HCT116 (cell line): ENCODE results near the gene MTMR12. TPM values are rescaled to one million over a fixed set of nuclear protein-coding genes. Genes with fewer than 3 reads are reported as not detected.

Source experiments
- ATAC-seq: fragments of 200-7000 bp; cut with Tn5 transposase; 2 replicates; pipeline ENCODE4 v1.9.1; 2020; ENCODE audit warnings: mild to moderate bottlenecking, moderate library complexity
- BruUV-seq: library from RNA; stranded (reverse); fragments of 400-500 nt; replicated peaks from 2 replicates; lab custom pipeline; 2021; lab: Mats Ljungman, UMichigan
- CTCF ChIA-PET: fragments of 300-600 bp; sonication (Branson Sonifier 250); formaldehyde crosslinking; loops from one replicate; lab custom pipeline; 2021; ENCODE audit warnings: antibody characterized with exemption; lab: Charles Lee
- POLR2A ChIA-PET: fragments of 300-600, 350-600 bp; sonication (Branson Sonifier 250); formaldehyde crosslinking; loops from one replicate; lab custom pipeline; 2021; ENCODE audit warnings: antibody characterized with exemption; lab: Charles Lee
- RAD21 ChIA-PET, 2 experiments: fragments of 300-600 bp; sonication (Branson Sonifier 250); formaldehyde crosslinking; loops; one replicate each; lab custom pipeline; 2023; ENCODE audit warnings: low total read pairs in 2 of 2; ENCODE audit not compliant: uncharacterized antibody in 2 of 2, unreplicated experiment in 2 of 2, low non-redundant PET in 1 of 2; lab: Charles Lee
- DNase-seq: peaks from one replicate; pipeline ENCODE4 v3.0.0-alpha.2; 2010; ENCODE audit warnings: low read depth, low spot score
- H2AFZ ChIP-seq: fragments of 200-600 bp; shearing (Covaris generic), sonication (generic); 2 replicates; pipeline ENCODE4 v1.6.1; 2017; ENCODE audit warnings: low read depth, mixed run types, mixed read lengths, antibody characterized with exemption, low read length; ENCODE audit not compliant: poor library complexity, severe bottlenecking
- H3K27ac ChIP-seq: 2 replicates; pipeline ENCODE4 v1.5.1; 2012; ENCODE audit warnings: low read depth, low read length
- H3K27me3 ChIP-seq: fragments of 200-600 bp; sonication (generic); 2 replicates; pipeline ENCODE4 v1.6.1; 2016; ENCODE audit warnings: mixed run types, low read length, mixed read lengths; ENCODE audit not compliant: insufficient read depth
- H3K36me3 ChIP-seq, 2 experiments: fragments of 200-500 bp in 1 of 2; fragments of 200-600 bp in 1 of 2; sonication (Bioruptor generic) in 1 of 2; sonication (generic) in 1 of 2; 2 replicates each; pipeline versions ENCODE4 v1.5.1 to v1.6.1; 2014 to 2016; ENCODE audit warnings: low read length in 2 of 2, inconsistent platforms in 1 of 2, mixed read lengths in 1 of 2, mixed run types in 1 of 2; ENCODE audit not compliant: insufficient read depth in 2 of 2, control insufficient read depth in 1 of 2
- H3K4me1 ChIP-seq, 2 experiments: fragments of 200-600 bp in 1 of 2; sonication (generic) in 1 of 2; 2 replicates each; pipeline versions ENCODE4 v1.5.1 to v1.6.1; 2012 to 2017; ENCODE audit warnings: low read length in 2 of 2, inconsistent platforms in 1 of 2, mild to moderate bottlenecking in 1 of 2, mixed read lengths in 1 of 2, mixed run types in 1 of 2, moderate library complexity in 1 of 2; ENCODE audit not compliant: insufficient read depth in 2 of 2, control insufficient read depth in 1 of 2
- H3K4me2 ChIP-seq: fragments of 200-600 bp; sonication (generic); 2 replicates; pipeline ENCODE4 v1.6.1; 2017; ENCODE audit warnings: mixed run types, low read length, mixed read lengths
- H3K4me3 ChIP-seq, 2 experiments: fragments of 200-600 bp in 1 of 2; sonication (generic) in 1 of 2; replicated peaks in 1 of 2; 2 replicates each; pipeline ENCODE4 v1.5.1; 2011 to 2016; ENCODE audit warnings: low read length in 2 of 2, control low read depth in 1 of 2, low read depth in 1 of 2, mild to moderate bottlenecking in 1 of 2, mixed read lengths in 1 of 2, mixed run types in 1 of 2
- H3K79me2 ChIP-seq: fragments of 200-600 bp; sonication (generic); 2 replicates; pipeline ENCODE4 v1.6.1; 2017; ENCODE audit warnings: mild to moderate bottlenecking, mixed run types, low read length, moderate library complexity, mixed read lengths; ENCODE audit not compliant: insufficient read depth
- H3K9ac ChIP-seq: fragments of 200-600 bp; sonication (generic); 2 replicates; pipeline ENCODE4 v1.6.1; 2016; ENCODE audit warnings: low read length, mixed read lengths
- H3K9me2 ChIP-seq: fragments of 200-600 bp; sonication (generic), shearing (Covaris generic); 2 replicates; pipeline ENCODE4 v1.6.1; 2017; ENCODE audit warnings: mixed run types, mild to moderate bottlenecking, moderate library complexity; ENCODE audit not compliant: insufficient read depth
- H3K9me3 ChIP-seq, 2 experiments: fragments of 200-500 bp in 1 of 2; fragments of 200-600 bp in 1 of 2; sonication (Bioruptor generic) in 1 of 2; sonication (generic) in 1 of 2; 2 replicates each; pipeline ENCODE4 v1.6.1; 2014 to 2017; ENCODE audit warnings: low read length in 2 of 2, mixed read lengths in 2 of 2, inconsistent platforms in 1 of 2, low read depth in 1 of 2, mild to moderate bottlenecking in 1 of 2, mixed run types in 1 of 2, moderate library complexity in 1 of 2; ENCODE audit not compliant: control insufficient read depth in 1 of 2, insufficient read depth in 1 of 2
- H4K20me1 ChIP-seq: fragments of 200-600 bp; sonication (generic), shearing (Covaris generic); 2 replicates; pipeline ENCODE4 v1.6.1; 2017; ENCODE audit warnings: mixed run types, mild to moderate bottlenecking, moderate library complexity; ENCODE audit not compliant: insufficient read depth
- CEBPB ChIP-seq: IDR thresholded peaks from 2 replicates; pipeline ENCODE4 v1.6.1; 2012; ENCODE audit warnings: low read depth
- FOSL1 ChIP-seq: IDR thresholded peaks from 2 replicates; pipeline ENCODE4 v1.6.1; 2012; ENCODE audit warnings: low read depth
- JUND ChIP-seq: IDR thresholded peaks from 2 replicates; pipeline ENCODE4 v1.6.1; 2012
- POLR2A ChIP-seq: IDR thresholded peaks from 2 replicates; pipeline ENCODE4 v1.7.0; 2011; ENCODE audit warnings: borderline replicate concordance; ENCODE audit not compliant: insufficient read depth, insufficient read length; ENCODE audit errors: extremely low read depth
- RAD21 ChIP-seq: IDR thresholded peaks from 2 replicates; pipeline ENCODE4 v1.6.1; 2012; ENCODE audit warnings: low read depth, mild to moderate bottlenecking
- SIN3A ChIP-seq: IDR thresholded peaks from 2 replicates; pipeline ENCODE4 v1.6.1; 2012; ENCODE audit warnings: low read depth
- SRF ChIP-seq: IDR thresholded peaks from 2 replicates; pipeline ENCODE4 v1.6.1; 2012; ENCODE audit warnings: low read depth
- TCF7L2 ChIP-seq: IDR thresholded peaks from 2 replicates; pipeline ENCODE4 v1.7.0; 2011; ENCODE audit warnings: borderline replicate concordance, inconsistent platforms; ENCODE audit not compliant: insufficient read depth, insufficient read length; ENCODE audit errors: extremely low read depth
- YY1 ChIP-seq: IDR thresholded peaks from 2 replicates; pipeline ENCODE4 v1.6.1; 2011; ENCODE audit warnings: low read length, low read depth, moderate library complexity, mild to moderate bottlenecking; ENCODE audit not compliant: insufficient replicate concordance; ENCODE audit errors: extremely low read depth
- ZNF274 ChIP-seq: fragments of 200-500 bp; sonication (Bioruptor generic); IDR thresholded peaks from 2 replicates; pipeline ENCODE4 v1.6.1; 2014; ENCODE audit warnings: mild to moderate bottlenecking, low read depth, low read length, inconsistent platforms
- intact Hi-C: fragments of 100-400 bp; cut with micrococcal nuclease; formaldehyde crosslinking; loops from 2 replicates; pipeline ENCODE4 v1.10.0; 2022
- total RNA-seq: library from RNA; stranded (reverse); gene quantifications from one replicate; pipeline ENCODE4 v1.2.1, GENCODE V29; 2021; ENCODE audit not compliant: unreplicated experiment
- TF ChIP-seq, protein P1 (sequence below): IDR thresholded peaks from 2 replicates; pipeline ENCODE4 v1.6.1; 2011; ENCODE audit warnings: mild to moderate bottlenecking, low read length, moderate library complexity; ENCODE audit not compliant: insufficient replicate concordance; ENCODE audit errors: extremely low read depth
- TF ChIP-seq, protein P2 (sequence below): IDR thresholded peaks from 2 replicates; pipeline ENCODE4 v1.6.1; 2012; ENCODE audit warnings: low read depth
- TF ChIP-seq, protein P3 (sequence below): IDR thresholded peaks from 2 replicates; pipeline ENCODE4 v1.6.1; 2012
- TF ChIP-seq, protein P4 (sequence below), 3 experiments: fragments of 200-600 bp in 1 of 3; sonication (generic) in 1 of 3; IDR thresholded peaks in 2 of 3; conservative IDR thresholded peaks in 1 of 3; 2 replicates each; pipeline ENCODE4 v1.5.1; 2012 to 2017; ENCODE audit warnings: low read depth in 2 of 3, low read length in 2 of 3, antibody characterized with exemption in 1 of 3, borderline replicate concordance in 1 of 3, control low read depth in 1 of 3, mild to moderate bottlenecking in 1 of 3, mixed read lengths in 1 of 3, mixed run types in 1 of 3, moderate library complexity in 1 of 3; ENCODE audit not compliant: insufficient read depth in 1 of 3

MTMR12 gene
- total RNA-seq, 1 experiment from 2014 or later: 27.3 TPM

DNA sequence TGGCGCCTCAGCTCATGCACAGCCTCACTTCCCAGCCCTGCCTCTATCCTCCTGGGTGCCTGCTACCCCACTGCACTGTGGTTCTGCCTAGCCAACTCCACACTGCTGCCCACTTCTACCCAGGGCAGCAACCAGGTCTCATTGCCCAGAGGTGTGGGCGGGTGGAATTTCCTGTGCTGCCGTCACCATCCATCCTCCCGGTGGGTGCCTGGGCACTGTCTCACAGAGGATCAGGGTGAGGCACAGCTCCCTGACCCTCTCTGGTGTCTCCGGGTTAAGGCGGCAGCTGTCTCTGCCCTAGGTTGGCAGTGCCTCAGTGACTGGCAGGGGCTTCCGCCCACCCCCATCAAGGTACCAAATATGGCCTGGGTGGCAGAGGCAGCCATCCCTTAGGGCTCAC lies 4.3 kb upstream of the MTMR12 start:
- no peaks in the 10 kb centered on the region for H3K36me3 ChIP-seq
- POLR2A ChIA-PET: no interaction called here
- peaks cover 0 to 6% of the 10 kb centered on the region in 2 experiments; a peak in 1 of 4 replicates for H3K4me1 ChIP-seq
- no peak overlapping the region for H3K27ac ChIP-seq
- no peak overlapping the region for H3K4me2 ChIP-seq
- no peak for ATAC-seq
- no peaks in the 10 kb centered on the region for H4K20me1 ChIP-seq
- BruUV-seq: no TSS peak
- intact Hi-C loops: no loop called here
- no peak overlapping the region for H3K4me3 ChIP-seq
- H2AFZ ChIP-seq: no peak overlapping the region
- RAD21 ChIA-PET: no interaction called here
- CTCF ChIA-PET: interaction anchor here (1.0 to 1.1 kb wide), 2 partner anchors 11 to 12 kb away, joined by 3 to 4 read pairs; no protein-coding TSS in a partner anchor
- peaks cover 2% of the 10 kb centered on the region for H3K79me2 ChIP-seq
- H3K27me3 ChIP-seq: no peaks in the 10 kb centered on the region
- TF ChIP-seq RAD21 (no peak), POLR2A (no peak), YY1 (no peak), ZNF274 (no peak), TCF7L2 (no peak), CEBPB (no peak), SRF (no peak), SIN3A (no peak), JUND (no peak), FOSL1 (no peak)
- TF ChIP-seq, protein P1, sequence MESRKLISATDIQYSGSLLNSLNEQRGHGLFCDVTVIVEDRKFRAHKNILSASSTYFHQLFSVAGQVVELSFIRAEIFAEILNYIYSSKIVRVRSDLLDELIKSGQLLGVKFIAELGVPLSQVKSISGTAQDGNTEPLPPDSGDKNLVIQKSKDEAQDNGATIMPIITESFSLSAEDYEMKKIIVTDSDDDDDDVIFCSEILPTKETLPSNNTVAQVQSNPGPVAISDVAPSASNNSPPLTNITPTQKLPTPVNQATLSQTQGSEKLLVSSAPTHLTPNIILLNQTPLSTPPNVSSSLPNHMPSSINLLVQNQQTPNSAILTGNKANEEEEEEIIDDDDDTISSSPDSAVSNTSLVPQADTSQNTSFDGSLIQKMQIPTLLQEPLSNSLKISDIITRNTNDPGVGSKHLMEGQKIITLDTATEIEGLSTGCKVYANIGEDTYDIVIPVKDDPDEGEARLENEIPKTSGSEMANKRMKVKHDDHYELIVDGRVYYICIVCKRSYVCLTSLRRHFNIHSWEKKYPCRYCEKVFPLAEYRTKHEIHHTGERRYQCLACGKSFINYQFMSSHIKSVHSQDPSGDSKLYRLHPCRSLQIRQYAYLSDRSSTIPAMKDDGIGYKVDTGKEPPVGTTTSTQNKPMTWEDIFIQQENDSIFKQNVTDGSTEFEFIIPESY: no peak
- TF ChIP-seq, protein P2, sequence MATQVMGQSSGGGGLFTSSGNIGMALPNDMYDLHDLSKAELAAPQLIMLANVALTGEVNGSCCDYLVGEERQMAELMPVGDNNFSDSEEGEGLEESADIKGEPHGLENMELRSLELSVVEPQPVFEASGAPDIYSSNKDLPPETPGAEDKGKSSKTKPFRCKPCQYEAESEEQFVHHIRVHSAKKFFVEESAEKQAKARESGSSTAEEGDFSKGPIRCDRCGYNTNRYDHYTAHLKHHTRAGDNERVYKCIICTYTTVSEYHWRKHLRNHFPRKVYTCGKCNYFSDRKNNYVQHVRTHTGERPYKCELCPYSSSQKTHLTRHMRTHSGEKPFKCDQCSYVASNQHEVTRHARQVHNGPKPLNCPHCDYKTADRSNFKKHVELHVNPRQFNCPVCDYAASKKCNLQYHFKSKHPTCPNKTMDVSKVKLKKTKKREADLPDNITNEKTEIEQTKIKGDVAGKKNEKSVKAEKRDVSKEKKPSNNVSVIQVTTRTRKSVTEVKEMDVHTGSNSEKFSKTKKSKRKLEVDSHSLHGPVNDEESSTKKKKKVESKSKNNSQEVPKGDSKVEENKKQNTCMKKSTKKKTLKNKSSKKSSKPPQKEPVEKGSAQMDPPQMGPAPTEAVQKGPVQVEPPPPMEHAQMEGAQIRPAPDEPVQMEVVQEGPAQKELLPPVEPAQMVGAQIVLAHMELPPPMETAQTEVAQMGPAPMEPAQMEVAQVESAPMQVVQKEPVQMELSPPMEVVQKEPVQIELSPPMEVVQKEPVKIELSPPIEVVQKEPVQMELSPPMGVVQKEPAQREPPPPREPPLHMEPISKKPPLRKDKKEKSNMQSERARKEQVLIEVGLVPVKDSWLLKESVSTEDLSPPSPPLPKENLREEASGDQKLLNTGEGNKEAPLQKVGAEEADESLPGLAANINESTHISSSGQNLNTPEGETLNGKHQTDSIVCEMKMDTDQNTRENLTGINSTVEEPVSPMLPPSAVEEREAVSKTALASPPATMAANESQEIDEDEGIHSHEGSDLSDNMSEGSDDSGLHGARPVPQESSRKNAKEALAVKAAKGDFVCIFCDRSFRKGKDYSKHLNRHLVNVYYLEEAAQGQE: no peak
- TF ChIP-seq, protein P3, sequence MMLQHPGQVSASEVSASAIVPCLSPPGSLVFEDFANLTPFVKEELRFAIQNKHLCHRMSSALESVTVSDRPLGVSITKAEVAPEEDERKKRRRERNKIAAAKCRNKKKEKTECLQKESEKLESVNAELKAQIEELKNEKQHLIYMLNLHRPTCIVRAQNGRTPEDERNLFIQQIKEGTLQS: no peak
- TF ChIP-seq, protein P4, sequence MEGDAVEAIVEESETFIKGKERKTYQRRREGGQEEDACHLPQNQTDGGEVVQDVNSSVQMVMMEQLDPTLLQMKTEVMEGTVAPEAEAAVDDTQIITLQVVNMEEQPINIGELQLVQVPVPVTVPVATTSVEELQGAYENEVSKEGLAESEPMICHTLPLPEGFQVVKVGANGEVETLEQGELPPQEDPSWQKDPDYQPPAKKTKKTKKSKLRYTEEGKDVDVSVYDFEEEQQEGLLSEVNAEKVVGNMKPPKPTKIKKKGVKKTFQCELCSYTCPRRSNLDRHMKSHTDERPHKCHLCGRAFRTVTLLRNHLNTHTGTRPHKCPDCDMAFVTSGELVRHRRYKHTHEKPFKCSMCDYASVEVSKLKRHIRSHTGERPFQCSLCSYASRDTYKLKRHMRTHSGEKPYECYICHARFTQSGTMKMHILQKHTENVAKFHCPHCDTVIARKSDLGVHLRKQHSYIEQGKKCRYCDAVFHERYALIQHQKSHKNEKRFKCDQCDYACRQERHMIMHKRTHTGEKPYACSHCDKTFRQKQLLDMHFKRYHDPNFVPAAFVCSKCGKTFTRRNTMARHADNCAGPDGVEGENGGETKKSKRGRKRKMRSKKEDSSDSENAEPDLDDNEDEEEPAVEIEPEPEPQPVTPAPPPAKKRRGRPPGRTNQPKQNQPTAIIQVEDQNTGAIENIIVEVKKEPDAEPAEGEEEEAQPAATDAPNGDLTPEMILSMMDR (IDR thresholded peaks at IDR 0.05 in 2 of 3, conservative IDR thresholded peaks at IDR 0.05 in 1 of 3; ENCODE audit: borderline replicate concordance in 1 of 3, insufficient read depth in 1 of 3, low read depth in 2 of 3, low read length in 2 of 3): no peak
- DNase-seq: no peak
- no peaks in the 10 kb centered on the region for H3K9me2 ChIP-seq
- H3K9ac ChIP-seq: no peak overlapping the region
- H3K9me3 ChIP-seq: peaks cover 0 to 3% of the 10 kb centered on the region in 2 experiments; a peak in 1 of 4 replicates
